ENCODE data around the gene MRPL54.

DNA sequence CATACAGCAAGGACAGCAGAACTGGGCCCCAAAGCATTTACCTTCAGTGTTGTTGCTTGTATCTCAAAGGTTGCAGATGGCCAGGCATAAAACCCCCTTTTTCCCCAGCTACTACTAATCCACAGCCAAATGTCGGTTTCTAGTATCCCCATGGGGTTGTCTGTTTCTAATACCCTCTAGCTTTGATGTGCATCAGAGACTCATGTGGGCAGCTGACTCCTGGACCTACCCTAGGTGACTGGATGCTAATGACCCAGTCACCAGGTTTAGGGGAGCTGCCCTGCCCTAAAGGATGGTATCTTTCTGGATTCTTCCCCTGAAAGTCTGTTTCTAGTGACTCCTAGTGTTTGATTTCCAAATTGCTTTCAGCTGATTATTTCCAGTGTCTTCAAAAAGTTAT is 30.4 kb upstream of the MRPL54 start:
- TF ChIP-seq, protein P1, sequence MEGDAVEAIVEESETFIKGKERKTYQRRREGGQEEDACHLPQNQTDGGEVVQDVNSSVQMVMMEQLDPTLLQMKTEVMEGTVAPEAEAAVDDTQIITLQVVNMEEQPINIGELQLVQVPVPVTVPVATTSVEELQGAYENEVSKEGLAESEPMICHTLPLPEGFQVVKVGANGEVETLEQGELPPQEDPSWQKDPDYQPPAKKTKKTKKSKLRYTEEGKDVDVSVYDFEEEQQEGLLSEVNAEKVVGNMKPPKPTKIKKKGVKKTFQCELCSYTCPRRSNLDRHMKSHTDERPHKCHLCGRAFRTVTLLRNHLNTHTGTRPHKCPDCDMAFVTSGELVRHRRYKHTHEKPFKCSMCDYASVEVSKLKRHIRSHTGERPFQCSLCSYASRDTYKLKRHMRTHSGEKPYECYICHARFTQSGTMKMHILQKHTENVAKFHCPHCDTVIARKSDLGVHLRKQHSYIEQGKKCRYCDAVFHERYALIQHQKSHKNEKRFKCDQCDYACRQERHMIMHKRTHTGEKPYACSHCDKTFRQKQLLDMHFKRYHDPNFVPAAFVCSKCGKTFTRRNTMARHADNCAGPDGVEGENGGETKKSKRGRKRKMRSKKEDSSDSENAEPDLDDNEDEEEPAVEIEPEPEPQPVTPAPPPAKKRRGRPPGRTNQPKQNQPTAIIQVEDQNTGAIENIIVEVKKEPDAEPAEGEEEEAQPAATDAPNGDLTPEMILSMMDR (optimal IDR thresholded peaks at IDR 0.05 in 1 of 3, IDR thresholded peaks at IDR 0.05 in 1 of 3, conservative IDR thresholded peaks at IDR 0.05 in 1 of 3; ENCODE audit: extremely low read depth in 1 of 3, insufficient read depth in 2 of 3, low read length in 3 of 3): no peak
- TF ChIP-seq EZH2 (IDR thresholded peaks at IDR 0.05; ENCODE audit: low read length): no peak

Measured in keratinocyte (primary cell).